Measurements from ENCODE around the gene GCSH. TPM values are rescaled to one million over a fixed set of nuclear protein-coding genes. Genes with fewer than 3 reads are reported as not detected.

Gene GCSH
- total and polyA plus RNA-seq, 4 donors: 34.6 to 132 (median 55.0) TPM

DNA sequence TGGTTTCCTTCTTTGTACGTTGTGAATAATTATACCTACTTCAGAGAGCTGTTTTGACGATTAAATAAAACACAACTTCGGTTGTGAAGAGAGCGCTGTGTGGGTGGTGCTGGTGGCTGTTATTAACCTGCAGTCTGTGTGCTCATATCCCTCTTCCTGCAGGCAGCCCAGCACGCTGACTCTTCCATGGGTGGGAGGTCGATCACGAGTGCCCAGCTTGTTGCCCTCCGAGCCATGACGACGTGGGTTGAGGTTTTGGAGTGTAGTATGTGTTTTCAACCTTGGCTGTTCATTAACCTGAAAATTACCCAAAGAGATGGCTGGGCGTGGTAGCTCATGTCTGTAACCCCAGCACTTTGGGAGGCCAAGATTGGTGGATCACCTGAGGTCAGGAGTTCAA is 11.3 kb upstream of the GCSH start:
- no peak for DNase-seq (ENCODE audit: low spot score)
- no peaks in the 10 kb centered on the region for H3K9me3 ChIP-seq (ENCODE audit: control insufficient read depth in 4 of 4, low read length in 3 of 4)
- no peaks in the 10 kb centered on the region for H3K27me3 ChIP-seq (ENCODE audit: control insufficient read depth in 4 of 4, insufficient read depth in 4 of 4, low read length in 3 of 4)
- WGBS: 74% methylated on average over 11 of the region's 11 CpGs
- no peak overlapping the region for H3K4me3 ChIP-seq (ENCODE audit: low read depth in 1 of 3, low read length in 3 of 3)
- no peak overlapping the region for H3K27ac ChIP-seq (ENCODE audit: low read depth in 1 of 2, low read length in 2 of 2)
- no peaks in the 10 kb centered on the region for H3K36me3 ChIP-seq (ENCODE audit: control insufficient read depth in 4 of 4, insufficient read depth in 3 of 4, low read depth in 1 of 4, low read length in 3 of 4)
- no peak overlapping the region for H3K9ac ChIP-seq (ENCODE audit: low read depth in 1 of 2, low read length in 2 of 2)
- no peaks in the 10 kb centered on the region for H3K4me1 ChIP-seq (ENCODE audit: control insufficient read depth in 4 of 4, insufficient read depth in 4 of 4, low read length in 3 of 4)
- TF ChIP-seq JUND (IDR thresholded peaks at IDR 0.05) (no peak), SP1 (IDR thresholded peaks at IDR 0.05) (no peak), FOXA2 (IDR thresholded peaks at IDR 0.05) (no peak), RXRA (IDR thresholded peaks at IDR 0.05) (no peak), ZBTB33 (IDR thresholded peaks at IDR 0.05) (no peak), TAF1 (conservative IDR thresholded peaks at IDR 0.05) (no peak), EGR1 (IDR thresholded peaks at IDR 0.05; ENCODE audit: low read depth in 2 of 2) (no peak), FOXA1 (IDR thresholded peaks at IDR 0.05) (no peak), CTCF (IDR thresholded peaks at IDR 0.05; ENCODE audit: low read depth, low read length, missing input control) (no peak), HNF4G (IDR thresholded peaks at IDR 0.05) (no peak), NR2F2 (IDR thresholded peaks at IDR 0.05) (no peak), HNF4A (conservative IDR thresholded peaks at IDR 0.05) (no peak), YY1 (IDR thresholded peaks at IDR 0.05) (no peak)
- TF ChIP-seq, protein P1, sequence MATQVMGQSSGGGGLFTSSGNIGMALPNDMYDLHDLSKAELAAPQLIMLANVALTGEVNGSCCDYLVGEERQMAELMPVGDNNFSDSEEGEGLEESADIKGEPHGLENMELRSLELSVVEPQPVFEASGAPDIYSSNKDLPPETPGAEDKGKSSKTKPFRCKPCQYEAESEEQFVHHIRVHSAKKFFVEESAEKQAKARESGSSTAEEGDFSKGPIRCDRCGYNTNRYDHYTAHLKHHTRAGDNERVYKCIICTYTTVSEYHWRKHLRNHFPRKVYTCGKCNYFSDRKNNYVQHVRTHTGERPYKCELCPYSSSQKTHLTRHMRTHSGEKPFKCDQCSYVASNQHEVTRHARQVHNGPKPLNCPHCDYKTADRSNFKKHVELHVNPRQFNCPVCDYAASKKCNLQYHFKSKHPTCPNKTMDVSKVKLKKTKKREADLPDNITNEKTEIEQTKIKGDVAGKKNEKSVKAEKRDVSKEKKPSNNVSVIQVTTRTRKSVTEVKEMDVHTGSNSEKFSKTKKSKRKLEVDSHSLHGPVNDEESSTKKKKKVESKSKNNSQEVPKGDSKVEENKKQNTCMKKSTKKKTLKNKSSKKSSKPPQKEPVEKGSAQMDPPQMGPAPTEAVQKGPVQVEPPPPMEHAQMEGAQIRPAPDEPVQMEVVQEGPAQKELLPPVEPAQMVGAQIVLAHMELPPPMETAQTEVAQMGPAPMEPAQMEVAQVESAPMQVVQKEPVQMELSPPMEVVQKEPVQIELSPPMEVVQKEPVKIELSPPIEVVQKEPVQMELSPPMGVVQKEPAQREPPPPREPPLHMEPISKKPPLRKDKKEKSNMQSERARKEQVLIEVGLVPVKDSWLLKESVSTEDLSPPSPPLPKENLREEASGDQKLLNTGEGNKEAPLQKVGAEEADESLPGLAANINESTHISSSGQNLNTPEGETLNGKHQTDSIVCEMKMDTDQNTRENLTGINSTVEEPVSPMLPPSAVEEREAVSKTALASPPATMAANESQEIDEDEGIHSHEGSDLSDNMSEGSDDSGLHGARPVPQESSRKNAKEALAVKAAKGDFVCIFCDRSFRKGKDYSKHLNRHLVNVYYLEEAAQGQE (IDR thresholded peaks at IDR 0.05): no peak

GRCh38 chr16:81106826-81107503 is 10.8 kb upstream of the GCSH start:
- TF ChIP-seq FOXA2 (IDR thresholded peaks at IDR 0.05): no peak
- TF ChIP-seq HNF4G (IDR thresholded peaks at IDR 0.05): no peak
- TF ChIP-seq, protein P2, sequence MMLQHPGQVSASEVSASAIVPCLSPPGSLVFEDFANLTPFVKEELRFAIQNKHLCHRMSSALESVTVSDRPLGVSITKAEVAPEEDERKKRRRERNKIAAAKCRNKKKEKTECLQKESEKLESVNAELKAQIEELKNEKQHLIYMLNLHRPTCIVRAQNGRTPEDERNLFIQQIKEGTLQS (IDR thresholded peaks at IDR 0.05): no peak
- TF ChIP-seq YY1 (IDR thresholded peaks at IDR 0.05): no peak
- no peak for TF ChIP-seq RXRA (IDR thresholded peaks at IDR 0.05)
- no peak for TF ChIP-seq EGR1 (IDR thresholded peaks at IDR 0.05; ENCODE audit: low read depth in 2 of 2)
- TF ChIP-seq NR2F2 (IDR thresholded peaks at IDR 0.05): no peak
- no peak for TF ChIP-seq SP1 (IDR thresholded peaks at IDR 0.05)
- TF ChIP-seq HNF4A (conservative IDR thresholded peaks at IDR 0.05): no peak
- TF ChIP-seq ZBTB33 (IDR thresholded peaks at IDR 0.05): no peak
- no peak for TF ChIP-seq JUND (IDR thresholded peaks at IDR 0.05)
- Histone ChIP-seq H3K36me3 (ENCODE audit: control insufficient read depth in 4 of 4, insufficient read depth in 3 of 4, low read depth in 1 of 4, low read length in 3 of 4) (no peaks in the 10 kb centered on the region), H3K4me1 (ENCODE audit: control insufficient read depth in 4 of 4, insufficient read depth in 4 of 4, low read length in 3 of 4) (no peaks in the 10 kb centered on the region), H3K27me3 (ENCODE audit: control insufficient read depth in 4 of 4, insufficient read depth in 4 of 4, low read length in 3 of 4) (no peaks in the 10 kb centered on the region), H3K9me3 (ENCODE audit: control insufficient read depth in 4 of 4, low read length in 3 of 4) (no peaks in the 10 kb centered on the region), H3K27ac (ENCODE audit: low read depth in 1 of 2, low read length in 2 of 2) (no peak overlapping the region), H3K9ac (ENCODE audit: low read depth in 1 of 2, low read length in 2 of 2) (no peak overlapping the region), H3K4me3 (ENCODE audit: low read depth in 1 of 3, low read length in 3 of 3) (no peak overlapping the region)
- 80% methylated on average over 8 of the region's 8 CpGs for WGBS
- no peak for DNase-seq (ENCODE audit: low spot score)
